ENCODE results near the gene PROZ. TPM values are rescaled to one million over a fixed set of nuclear protein-coding genes. Genes with fewer than 3 reads are reported as not detected.

Gene PROZ
- total and polyA plus RNA-seq, 2 donors (not counting 1 experiment from before 2014, with no cell fraction given), result not detected

GRCh38 chr13:113122550-113123225, 35.8 kb upstream of the PROZ start, which contains the start of gene F10:
Gene F10 (plus strand): TSS chr13:113122799. CDS start chr13:113122856, 57 bp downstream.
- Mint-ChIP-seq H3K4me3 (no peak within 1 kb of the TSS), H3K27me3 (peaks cover 18% of the 10 kb centered on the region), H3K9me3 (ENCODE audit: insufficient read depth) (no peaks in the 10 kb centered on the region), H3K27ac (no peak within 1 kb of the TSS), H3K4me1 (no peaks in the 10 kb centered on the region)
- no peak within 1 kb of the TSS for H2AFZ ChIP-seq (ENCODE audit: insufficient read depth, low read depth, low read length, poor library complexity, severe bottlenecking)
- no peaks in the 10 kb centered on the region for H3K4me1 ChIP-seq (ENCODE audit: control insufficient read depth in 2 of 2, insufficient read depth in 2 of 2, low read length in 2 of 2)
- DNase-seq (no peak), ATAC-seq (ENCODE audit: low read depth) (no peak)
- WGBS (ENCODE audit: insufficient coverage), result 83% methylated on average over 20 of the region's 23 CpGs
- CTCF ChIA-PET, result no interaction called here
- H3K9ac ChIP-seq (ENCODE audit: low read length), result no peak within 1 kb of the TSS
- H3K79me2 ChIP-seq (ENCODE audit: control insufficient read depth, insufficient read depth, low read length), result no peaks in the 10 kb centered on the region
- intact Hi-C loops (cut with micrococcal nuclease), result no loop called here
- no peaks in the 10 kb centered on the region for H3K36me3 ChIP-seq (replicated peaks in 1 of 2; ENCODE audit: control extremely low read depth in 1 of 2, control insufficient read depth in 1 of 2, extremely low read depth in 1 of 2, insufficient read depth in 2 of 2, low read length in 1 of 2)
- peaks cover 0 to under 1% (median 0%) of the 10 kb centered on the region in 4 experiments for H3K27me3 ChIP-seq (replicated peaks in 1 of 4; ENCODE audit: control extremely low read depth in 1 of 4, control insufficient read depth in 3 of 4, insufficient read depth in 4 of 4, low read length in 3 of 4)
- no peak within 1 kb of the TSS for H3K4me3 ChIP-seq (ENCODE audit: control extremely low read depth in 1 of 5, extremely low read depth in 1 of 5, insufficient read depth in 1 of 5, low read depth in 2 of 5, low read length in 4 of 5)
- H3K4me2 ChIP-seq (replicated peaks; ENCODE audit: low read depth, low read length, poor library complexity, severe bottlenecking), result no peak within 1 kb of the TSS
- H3K9me3 ChIP-seq (ENCODE audit: control extremely low read depth in 1 of 3, control insufficient read depth in 2 of 3, insufficient read depth in 1 of 3, low read length in 2 of 3), result no peaks in the 10 kb centered on the region
- TF ChIP-seq EZH2 (IDR thresholded peaks at IDR 0.05; ENCODE audit: borderline replicate concordance, insufficient read depth, low read depth, low read length, poor library complexity, severe bottlenecking) (no peak), CTCF (IDR thresholded peaks at IDR 0.05) (no peak)
- no peak within 1 kb of the TSS for H3K27ac ChIP-seq (ENCODE audit: low read length in 2 of 2)
- POLR2A ChIA-PET, result no interaction called here
- no peaks in the 10 kb centered on the region for H4K20me1 ChIP-seq (ENCODE audit: control insufficient read depth, insufficient read depth, low read length, poor library complexity, severe bottlenecking)
